MCF 10A (cell line): ENCODE results near the gene CNTNAP2. TPM values are rescaled to one million over a fixed set of nuclear protein-coding genes. Genes with fewer than 3 reads are reported as not detected.

Experiments used
- BruUV-seq: library from RNA; stranded (reverse); fragments of 400-500 nt; replicated peaks from 2 replicates; lab custom pipeline; 2021; lab: Mats Ljungman, UMichigan
- CTCF ChIA-PET: fragments of 300-600 bp; sonication (Branson Sonifier 250); formaldehyde crosslinking; extraction: SDS; loops from one replicate; lab custom pipeline; 2021; ENCODE audit warnings: antibody characterized with exemption, inconsistent platforms; lab: Yijun Ruan, JAX
- POLR2A ChIA-PET: fragments of 300-600, 350-650 bp; sonication (Branson Sonifier 250); formaldehyde crosslinking; extraction: SDS; loops from one replicate; lab custom pipeline; 2020; ENCODE audit warnings: antibody characterized with exemption, inconsistent platforms; lab: Yijun Ruan, JAX
- DNase-seq: peaks from one replicate; pipeline ENCODE4 v3.0.0-alpha.2; 2018; ENCODE audit not compliant: unreplicated experiment
- H3K27ac Mint-ChIP-seq: one replicate; pipeline ENCODE4 v1.8.0; 2022; ENCODE audit warnings: mild to moderate bottlenecking, low read depth, mixed read lengths; ENCODE audit not compliant: unreplicated experiment
- H3K27me3 Mint-ChIP-seq: one replicate; pipeline ENCODE4 v1.8.0; 2022; ENCODE audit warnings: mixed read lengths; ENCODE audit not compliant: insufficient read depth, unreplicated experiment
- H3K36me3 Mint-ChIP-seq: one replicate; pipeline ENCODE4 v1.8.0; 2022; ENCODE audit warnings: mild to moderate bottlenecking, moderate library complexity, mixed read lengths; ENCODE audit not compliant: insufficient read depth, unreplicated experiment
- H3K4me1 Mint-ChIP-seq: one replicate; pipeline ENCODE4 v1.8.0; 2022; ENCODE audit warnings: mixed read lengths; ENCODE audit not compliant: insufficient read depth, unreplicated experiment
- H3K4me3 Mint-ChIP-seq: one replicate; pipeline ENCODE4 v1.8.0; 2022; ENCODE audit warnings: mild to moderate bottlenecking, moderate library complexity, mixed read lengths; ENCODE audit not compliant: unreplicated experiment
- H3K9me3 Mint-ChIP-seq: one replicate; pipeline ENCODE4 v1.8.0; 2022; ENCODE audit warnings: mixed read lengths; ENCODE audit not compliant: unreplicated experiment
- CTCF ChIP-seq: fragments of 200-600 bp; IDR thresholded peaks from one replicate; pipeline ENCODE4 v1.8.0; 2022; ENCODE audit warnings: antibody characterized with exemption, mild to moderate bottlenecking; ENCODE audit not compliant: unreplicated experiment
- intact Hi-C: fragments of 100-400 bp; cut with micrococcal nuclease; formaldehyde crosslinking; loops from 2 replicates; pipeline ENCODE4 v1.14.1; 2022
- total RNA-seq: library from RNA; stranded (reverse); gene quantifications from 2 replicates; pipeline ENCODE4 v1.2.3, GENCODE V29; 2022

CNTNAP2 gene
- total RNA-seq, 1 experiment from 2014 or later: 1.1 TPM

DNA sequence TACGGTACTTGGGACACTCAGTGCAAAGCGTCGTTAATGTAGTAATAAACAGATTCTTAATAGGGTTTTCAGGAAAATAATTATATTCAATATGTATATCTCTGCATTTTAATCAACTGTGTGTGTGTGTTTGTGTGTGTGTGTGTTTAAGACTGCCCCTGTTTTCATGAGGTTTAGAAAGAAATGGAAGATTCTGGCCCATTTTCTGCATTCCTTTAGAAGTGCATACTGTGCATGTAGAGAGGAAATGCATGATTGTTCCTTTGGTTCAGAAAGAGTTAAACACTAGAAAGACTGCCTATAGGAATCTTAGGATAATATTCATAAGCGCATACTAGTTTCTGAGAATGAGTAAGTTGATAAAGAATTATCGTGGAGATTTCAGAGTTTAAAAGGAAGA lies 975 bp downstream of the CNTNAP2 start:
- no peaks in the 10 kb centered on the region for H3K36me3 Mint-ChIP-seq

DNA sequence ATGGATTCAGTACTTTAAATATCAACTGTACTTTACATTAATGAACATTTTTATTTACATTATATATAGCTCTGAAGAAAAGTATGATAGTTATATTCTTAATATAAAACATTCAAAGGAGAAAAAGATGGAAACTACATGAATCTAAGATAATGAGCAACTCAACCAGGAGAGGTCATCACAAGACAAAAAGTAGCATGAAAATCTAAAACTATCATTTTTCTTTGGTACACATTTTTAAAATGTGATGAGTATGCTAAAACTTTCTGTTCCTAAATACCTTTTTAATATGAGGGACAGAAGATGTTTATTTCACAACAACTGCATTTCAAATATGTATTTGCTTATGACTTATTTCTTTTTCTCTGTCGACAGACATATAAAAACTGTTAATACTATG lies 2.4 kb downstream of the CNTNAP2 start:
- Mint-ChIP-seq H3K27ac (no peak overlapping the region), H3K9me3 (no peaks in the 10 kb centered on the region), H3K36me3 (no peaks in the 10 kb centered on the region), H3K27me3 (peaks cover 48% of the 10 kb centered on the region), H3K4me3 (no peak overlapping the region), H3K4me1 (no peaks in the 10 kb centered on the region)
- ChIA-PET CTCF (interaction anchor here (0.6 to 0.7 kb wide), 2 partner anchors 1070 to 1275 kb away, joined by 3 read pairs; no protein-coding TSS in a partner anchor), POLR2A (interaction anchor here (0.6 kb wide), 1 partner anchor 944 kb away, joined by 3 read pairs; no protein-coding TSS in a partner anchor)
- no peak for DNase-seq
- intact Hi-C loops: loop anchor here (10.0 kb wide), 1 partner anchor 1966 kb away; no protein-coding TSS in a partner anchor
- no TSS peak for BruUV-seq
- TF ChIP-seq CTCF: peak; percentile 7

More for the DNA sequence above, 975 bp downstream of the CNTNAP2 start:
- ChIA-PET POLR2A (no interaction called here), CTCF (interaction anchor here (1.0 kb wide), 1 partner anchor 14 kb away, joined by 4 read pairs; no protein-coding TSS in a partner anchor)
- no peak overlapping the region for H3K4me3 Mint-ChIP-seq
- no peak for DNase-seq
- BruUV-seq: no TSS peak
- H3K4me1 Mint-ChIP-seq: no peaks in the 10 kb centered on the region
- no peaks in the 10 kb centered on the region for H3K9me3 Mint-ChIP-seq
- intact Hi-C loops: loop anchor here (10.0 kb wide), 1 partner anchor 1967 kb away; no protein-coding TSS in a partner anchor
- peaks cover 43% of the 10 kb centered on the region for H3K27me3 Mint-ChIP-seq
- no peak overlapping the region for H3K27ac Mint-ChIP-seq
- TF ChIP-seq CTCF: no peak

- BruUV-seq: no TSS peak
- ChIA-PET POLR2A (no interaction called here), CTCF (no interaction called here)
- DNase-seq: no peak
- intact Hi-C loops: no loop called here
- no peak for TF ChIP-seq CTCF
- Mint-ChIP-seq H3K27me3 (peaks cover 33% of the 10 kb centered on the region), H3K36me3 (no peaks in the 10 kb centered on the region), H3K4me3 (no peak overlapping the region), H3K4me1 (no peaks in the 10 kb centered on the region), H3K9me3 (no peaks in the 10 kb centered on the region), H3K27ac (no peak overlapping the region)
Observed at GRCh38 chr7:146123715-146124114, 7.1 kb downstream of the CNTNAP2 start.

GRCh38 chr7:146126767-146127509 lies 10.3 kb downstream of the CNTNAP2 start:
- intact Hi-C loops: no loop called here
- POLR2A ChIA-PET: interaction anchor here (0.8 kb wide), 1 partner anchor 17 kb away, joined by 3 read pairs; no protein-coding TSS in a partner anchor
- Mint-ChIP-seq H3K27me3 (peaks cover 44% of the 10 kb centered on the region), H3K9me3 (peaks cover 7% of the 10 kb centered on the region), H3K4me1 (no peaks in the 10 kb centered on the region), H3K27ac (no peak overlapping the region), H3K4me3 (no peak overlapping the region), H3K36me3 (no peaks in the 10 kb centered on the region)
- DNase-seq: no peak
- CTCF ChIA-PET: interaction anchor here (1.1 kb wide), 1 partner anchor 1090 kb away, joined by 4 read pairs; no protein-coding TSS in a partner anchor
- TF ChIP-seq CTCF: no peak
- no TSS peak for BruUV-seq
